HL-60 (cell line): ENCODE results near the gene DIPK2B.

Experiments
- DNase-seq, 2 experiments: peaks; one replicate each; pipeline ENCODE4 v3.0.0-alpha.2; 2010 to 2020; ENCODE audit warnings: low read depth in 1 of 2, low spot score in 1 of 2
- H3K27ac ChIP-seq: fragments of 250-450 bp; sonication (Bioruptor Pico); replicated peaks from 2 replicates; pipeline ENCODE4 v1.5.1; 2020; ENCODE audit warnings: mild to moderate bottlenecking, moderate library complexity
- H3K27me3 ChIP-seq: fragments of 250-450 bp; sonication (Bioruptor Pico); 2 replicates; pipeline ENCODE4 v1.5.1; 2021; ENCODE audit warnings: mild to moderate bottlenecking, moderate library complexity; ENCODE audit not compliant: insufficient read depth, poor library complexity, severe bottlenecking
- H3K4me3 ChIP-seq: replicated peaks from 2 replicates; pipeline ENCODE4 v1.5.1; 2011; ENCODE audit warnings: mild to moderate bottlenecking, control low read depth, low read length; ENCODE audit not compliant: insufficient read depth
- CTCF ChIP-seq: IDR thresholded peaks from one replicate; pipeline ENCODE4 v1.5.1; 2011; ENCODE audit warnings: low read length, control low read depth, inconsistent platforms; ENCODE audit not compliant: insufficient read depth
- GABPA ChIP-seq: IDR thresholded peaks from 2 replicates; pipeline ENCODE4 v1.6.1; 2012; ENCODE audit warnings: low read depth
- POLR2AphosphoS5 ChIP-seq: IDR thresholded peaks from 2 replicates; pipeline ENCODE4 v1.6.1; 2012; ENCODE audit warnings: low read depth
- REST ChIP-seq: IDR thresholded peaks from 2 replicates; pipeline ENCODE4 v1.6.1; 2012; ENCODE audit warnings: low read depth; ENCODE audit not compliant: insufficient replicate concordance
- SPI1 ChIP-seq: IDR thresholded peaks from 2 replicates; pipeline ENCODE4 v1.6.1; 2012; ENCODE audit warnings: low read depth, mild to moderate bottlenecking, borderline replicate concordance

DIPK2B gene

GRCh38 chrX:45184211-45184610 is 16.5 kb downstream of the DIPK2B start:
- no peak overlapping the region for H3K27ac ChIP-seq
- DNase-seq, result no peak
- TF ChIP-seq REST (no peak), POLR2AphosphoS5 (no peak), GABPA (no peak), SPI1 (no peak), CTCF (no peak)
- H3K4me3 ChIP-seq, result no peak overlapping the region
- no peaks in the 10 kb centered on the region for H3K27me3 ChIP-seq

GRCh38 chrX:45172890-45173289 is 27.8 kb downstream of the DIPK2B start:
- DNase-seq, result peak; percentile 25 to 53
- no peaks in the 10 kb centered on the region for H3K27me3 ChIP-seq
- no peak overlapping the region for H3K27ac ChIP-seq
- TF ChIP-seq REST, result no peak
- no peak for TF ChIP-seq CTCF
- TF ChIP-seq GABPA, result no peak
- TF ChIP-seq POLR2AphosphoS5, result no peak
- no peak for TF ChIP-seq SPI1
- H3K4me3 ChIP-seq, result no peak overlapping the region

- H3K27ac ChIP-seq, result no peak overlapping the region
- TF ChIP-seq GABPA (no peak), REST (no peak), POLR2AphosphoS5 (no peak), CTCF (no peak), SPI1 (no peak)
- DNase-seq, result no peak
- no peak overlapping the region for H3K4me3 ChIP-seq
- H3K27me3 ChIP-seq, result no peaks in the 10 kb centered on the region
Measured at GRCh38 chrX:45166781-45167180, 33.9 kb downstream of the DIPK2B start.
